CD14-positive monocyte (primary cell): ENCODE measurements around the gene SNRPD1. TPM values are rescaled to one million over a fixed set of nuclear protein-coding genes. Genes with fewer than 3 reads are reported as not detected.
A peak's percentile ranks its signal among the peaks of the same experiment; 100 is the strongest.

Source experiments
- DNase-seq, 3 donors: peaks; one replicate each; pipeline ENCODE4 v3.0.0-alpha.2; 2011 to 2022
- H2AFZ ChIP-seq: 2 replicates; pipeline ENCODE4 v1.6.0; 2012; ENCODE audit warnings: mild to moderate bottlenecking, low read depth, low read length, inconsistent platforms; ENCODE audit not compliant: insufficient read depth, poor library complexity, severe bottlenecking
- H3K27ac ChIP-seq, 2 donors: 1 replicate in 1 of 2; 2 replicates in 1 of 2; pipeline ENCODE4 v1.5.1; 2012 to 2013; ENCODE audit warnings: low read length in 2 of 2, control low read depth in 1 of 2, inconsistent platforms in 1 of 2, low read depth in 1 of 2, mild to moderate bottlenecking in 1 of 2
- H3K27me3 ChIP-seq, 2 donors: one replicate each; pipeline versions ENCODE4 v1.6.0 to v1.6.1; 2011 to 2013; ENCODE audit warnings: low read length in 2 of 2; ENCODE audit not compliant: control insufficient read depth in 2 of 2, insufficient read depth in 2 of 2
- H3K36me3 ChIP-seq, 2 donors: replicated peaks in 1 of 2; 1 replicate in 1 of 2; 2 replicates in 1 of 2; pipeline versions ENCODE4 v1.5.1 to v1.6.1; 2012 to 2013; ENCODE audit warnings: low read length in 2 of 2, control low read depth in 1 of 2, inconsistent platforms in 1 of 2, mild to moderate bottlenecking in 1 of 2; ENCODE audit not compliant: insufficient read depth in 2 of 2, control insufficient read depth in 1 of 2
- H3K4me1 ChIP-seq, 2 donors: 1 replicate in 1 of 2; 2 replicates in 1 of 2; pipeline versions ENCODE4 v1.5.1 to v1.6.1; 2012 to 2013; ENCODE audit warnings: low read length in 2 of 2, control low read depth in 1 of 2, inconsistent platforms in 1 of 2, mild to moderate bottlenecking in 1 of 2, moderate library complexity in 1 of 2; ENCODE audit not compliant: insufficient read depth in 2 of 2, control insufficient read depth in 1 of 2
- H3K4me2 ChIP-seq: replicated peaks from 2 replicates; pipeline ENCODE3; 2012; ENCODE audit warnings: low read length, moderate library complexity, mild to moderate bottlenecking; ENCODE audit not compliant: poor library complexity, severe bottlenecking; ENCODE audit errors: extremely low read depth
- H3K4me3 ChIP-seq, 3 experiments: fragments of 200-600 bp in 1 of 3; sonication (generic) in 1 of 3; replicated peaks in 1 of 3; 1 replicate in 2 of 3; 2 replicates in 1 of 3; pipeline ENCODE4 v1.5.1; 2011 to 2013; ENCODE audit warnings: low read length in 3 of 3, mild to moderate bottlenecking in 3 of 3, control low read depth in 2 of 3, low read depth in 2 of 3, inconsistent platforms in 1 of 3, moderate library complexity in 1 of 3
- H3K79me2 ChIP-seq: 2 replicates; pipeline ENCODE4 v1.6.0; 2012; ENCODE audit warnings: mild to moderate bottlenecking, control low read depth, inconsistent platforms, low read length, moderate library complexity; ENCODE audit not compliant: insufficient read depth
- H3K9ac ChIP-seq: 2 replicates; pipeline ENCODE4 v1.6.0; 2017; ENCODE audit warnings: low read length, mild to moderate bottlenecking; ENCODE audit not compliant: insufficient read depth, poor library complexity, severe bottlenecking
- H3K9me3 ChIP-seq, 2 donors: replicated peaks in 1 of 2; 1 replicate in 1 of 2; 2 replicates in 1 of 2; pipeline versions ENCODE4 v1.5.1 to v1.6.1; 2012 to 2013; ENCODE audit warnings: low read length in 2 of 2, control low read depth in 1 of 2; ENCODE audit not compliant: control insufficient read depth in 1 of 2, insufficient read depth in 1 of 2
- H4K20me1 ChIP-seq: 2 replicates; pipeline ENCODE4 v1.6.0; 2012; ENCODE audit warnings: mild to moderate bottlenecking, low read length, control low read depth, moderate library complexity; ENCODE audit not compliant: insufficient read depth
- H3K27ac Mint-ChIP-seq, 7 donors: one replicate each; pipeline ENCODE4 v1.8.0; 2020; ENCODE audit warnings: mild to moderate bottlenecking in 7 of 7, mixed read lengths in 7 of 7, moderate library complexity in 6 of 7, inconsistent platforms in 2 of 7
- H3K27me3 Mint-ChIP-seq, 3 donors: one replicate each; pipeline ENCODE4 v1.8.0; 2021 to 2022; ENCODE audit warnings: low read depth in 3 of 3, mild to moderate bottlenecking in 3 of 3, mixed read lengths in 3 of 3, moderate library complexity in 3 of 3, inconsistent platforms in 1 of 3
- H3K36me3 Mint-ChIP-seq, 2 donors: one replicate each; pipeline ENCODE4 v1.8.0; 2020; ENCODE audit warnings: mixed read lengths in 2 of 2, inconsistent platforms in 1 of 2, mild to moderate bottlenecking in 1 of 2
- H3K4me1 Mint-ChIP-seq: one replicate; pipeline ENCODE4 v1.8.0; 2020; ENCODE audit warnings: mild to moderate bottlenecking, mixed read lengths
- H3K4me3 Mint-ChIP-seq, 2 donors: one replicate each; pipeline ENCODE4 v1.8.0; 2020; ENCODE audit warnings: mild to moderate bottlenecking in 2 of 2, mixed read lengths in 2 of 2, moderate library complexity in 1 of 2
- H3K9me3 Mint-ChIP-seq, 7 donors: one replicate each; pipeline ENCODE4 v1.8.0; 2020 to 2022; ENCODE audit warnings: mixed read lengths in 7 of 7, mild to moderate bottlenecking in 6 of 7, moderate library complexity in 6 of 7, inconsistent platforms in 2 of 7
- WGBS: methylation state at CpG from one replicate; pipeline ENCODE4 v1.1.5; 2013; ENCODE audit warnings: missing lambda C conversion rate; ENCODE audit not compliant: insufficient coverage; 5-methylcytosine and 5-hydroxymethylcytosine counted together
- intact Hi-C, 2 donors: fragments of 100-400 bp; cut with micrococcal nuclease; formaldehyde crosslinking; loops; one replicate each; pipeline versions ENCODE4 v1.15.0 to v1.15.1; 2023
- polyA plus RNA-seq, 3 donors: library from polyadenylated mRNA; depleted of rRNA in 1 of 3; unstranded in 2 of 3; stranded (reverse) in 1 of 3; fragments of 300-500 nt in 2 of 3; fragments of >200 nt in 1 of 3; fragmentation: Illumina TruSeq in 2 of 3; gene quantifications; 1 replicate in 2 of 3; 2 replicates in 1 of 3; pipeline ENCODE4 v1.2.3, GENCODE V29; 2012 to 2021
- TF ChIP-seq, protein P1 (sequence below): fragments of 200-600 bp; IDR thresholded peaks from one replicate; pipeline ENCODE4 v1.8.0; 2022; ENCODE audit warnings: antibody characterized with exemption, mild to moderate bottlenecking

Gene SNRPD1
- polyA plus RNA-seq, 3 donors = 13.0 to 56.7 (median 50.9) TPM

DNA sequence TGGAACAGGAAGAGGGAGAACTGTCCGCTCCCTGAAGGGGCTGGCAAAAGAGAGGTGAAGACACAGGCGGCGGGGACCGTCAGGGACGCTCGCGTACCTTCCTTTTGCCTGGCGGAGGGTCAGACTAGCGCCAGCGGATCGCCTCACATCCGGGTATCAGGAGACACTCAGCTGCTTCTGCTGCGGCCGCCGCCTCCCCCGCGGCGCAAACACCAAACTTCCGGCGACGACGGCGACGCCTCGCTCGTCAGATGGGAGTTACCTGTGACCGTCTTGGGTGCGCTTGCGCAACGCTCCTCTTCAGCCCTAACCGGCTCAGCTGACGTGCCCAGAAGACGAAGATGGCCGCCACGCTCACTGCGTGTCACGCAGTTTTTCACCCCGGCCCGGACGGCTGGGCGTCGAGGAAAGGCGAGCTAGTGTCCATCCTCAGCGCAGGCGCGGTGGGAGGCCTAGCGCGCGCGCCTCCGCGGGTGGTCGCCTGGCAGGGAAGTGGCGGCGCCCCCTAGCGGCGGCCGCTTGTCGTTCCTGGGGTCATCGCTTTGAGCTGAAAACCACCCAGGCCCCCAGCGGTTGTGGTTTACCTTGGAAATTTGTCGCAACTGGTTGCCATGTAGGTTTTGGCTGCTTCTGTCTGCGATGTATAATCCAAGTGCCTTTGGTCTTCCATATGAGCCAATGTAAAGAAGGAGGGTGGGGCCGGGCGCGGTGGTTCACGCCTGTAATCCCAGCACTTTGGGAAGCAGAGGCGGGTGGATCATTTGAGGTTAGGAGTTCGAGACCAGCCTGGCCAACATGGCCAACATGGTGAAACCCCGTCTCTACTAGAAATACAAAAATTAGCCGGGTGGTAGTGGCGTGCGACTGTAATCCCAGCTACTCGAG is 11.3 kb upstream of the SNRPD1 start, which contains the start of gene ESCO1:
Gene ESCO1, minus strand, starts transcription at position 179 of the 885 bp plus-strand sequence. CDS start 25,861 bp downstream, outside the sequence.
- H3K36me3 Mint-ChIP-seq = peaks cover 2 to 3% of the 10 kb centered on the region in 2 donors
- no peaks in the 10 kb centered on the region for H3K9me3 Mint-ChIP-seq
- Histone ChIP-seq H3K4me2 (peak within 1 kb of the TSS; percentile 98), H3K79me2 (peaks cover 41% of the 10 kb centered on the region), H3K4me1 (peaks cover 32 to 37% of the 10 kb centered on the region in 2 donors), H4K20me1 (peaks cover 34% of the 10 kb centered on the region), H3K36me3 (no peaks in the 10 kb centered on the region), H2AFZ (peak within 1 kb of the TSS; percentile 89), H3K9me3 (no peaks in the 10 kb centered on the region), H3K27me3 (no peaks in the 10 kb centered on the region), H3K4me3 (peak within 1 kb of the TSS; percentile 59 to 100 (median 92)), H3K27ac (peak within 1 kb of the TSS; percentile 100), H3K9ac (peak within 1 kb of the TSS; percentile 99)
- TF ChIP-seq, protein P1, sequence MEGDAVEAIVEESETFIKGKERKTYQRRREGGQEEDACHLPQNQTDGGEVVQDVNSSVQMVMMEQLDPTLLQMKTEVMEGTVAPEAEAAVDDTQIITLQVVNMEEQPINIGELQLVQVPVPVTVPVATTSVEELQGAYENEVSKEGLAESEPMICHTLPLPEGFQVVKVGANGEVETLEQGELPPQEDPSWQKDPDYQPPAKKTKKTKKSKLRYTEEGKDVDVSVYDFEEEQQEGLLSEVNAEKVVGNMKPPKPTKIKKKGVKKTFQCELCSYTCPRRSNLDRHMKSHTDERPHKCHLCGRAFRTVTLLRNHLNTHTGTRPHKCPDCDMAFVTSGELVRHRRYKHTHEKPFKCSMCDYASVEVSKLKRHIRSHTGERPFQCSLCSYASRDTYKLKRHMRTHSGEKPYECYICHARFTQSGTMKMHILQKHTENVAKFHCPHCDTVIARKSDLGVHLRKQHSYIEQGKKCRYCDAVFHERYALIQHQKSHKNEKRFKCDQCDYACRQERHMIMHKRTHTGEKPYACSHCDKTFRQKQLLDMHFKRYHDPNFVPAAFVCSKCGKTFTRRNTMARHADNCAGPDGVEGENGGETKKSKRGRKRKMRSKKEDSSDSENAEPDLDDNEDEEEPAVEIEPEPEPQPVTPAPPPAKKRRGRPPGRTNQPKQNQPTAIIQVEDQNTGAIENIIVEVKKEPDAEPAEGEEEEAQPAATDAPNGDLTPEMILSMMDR = peak; percentile 99
- H3K4me3 Mint-ChIP-seq = peak within 1 kb of the TSS; percentile 95 to 99
- intact Hi-C loops = loop anchor here (5.0 kb wide), 2 partner anchors 102 to 142 kb away; partner anchors contain the start of genes ABHD3 (in 1 of the 2) and MIB1 (in 1 of the 2)
- peaks cover 0 to 8% (median 0%) of the 10 kb centered on the region in 3 donors for H3K27me3 Mint-ChIP-seq
- WGBS = 13% methylated on average over 73 of the region's 74 CpGs
- peaks cover 38% of the 10 kb centered on the region for H3K4me1 Mint-ChIP-seq
- peak; percentile 97 to 100 (median 100) for DNase-seq
- H3K27ac Mint-ChIP-seq = peak within 1 kb of the TSS; percentile 97 to 100 (median 99)

DNA sequence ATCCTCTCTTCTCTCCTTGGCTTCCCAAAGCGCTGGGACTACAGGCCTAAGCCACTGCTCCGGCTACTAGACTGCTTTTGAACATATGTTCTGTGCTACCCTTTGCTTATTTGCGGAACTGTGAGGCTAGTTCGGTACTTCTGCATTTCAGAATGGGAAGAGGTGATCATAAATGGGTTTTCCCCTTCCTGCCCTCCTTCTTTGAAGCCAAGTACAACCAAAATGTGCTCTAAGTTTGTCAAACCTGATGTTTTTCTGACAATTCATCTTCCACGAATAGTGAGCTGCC is 9.9 kb upstream of the SNRPD1 start:
- Histone ChIP-seq H3K4me2 (peak overlapping the region; percentile 27), H3K4me3 (no peak overlapping the region)
- 0% methylated on average over 1 of the region's 5 CpGs for WGBS

More for the DNA sequence above, 9.9 kb upstream of the SNRPD1 start:
- Histone ChIP-seq H3K27me3 (no peaks in the 10 kb centered on the region), H3K9ac (no peak overlapping the region), H4K20me1 (peaks cover 20% of the 10 kb centered on the region), H3K27ac (peak overlapping the region; percentile 68 to 100), H3K79me2 (peaks cover 27% of the 10 kb centered on the region), H3K36me3 (no peaks in the 10 kb centered on the region), H3K4me1 (peaks cover 32 to 37% of the 10 kb centered on the region in 2 donors), H3K9me3 (no peaks in the 10 kb centered on the region), H2AFZ (no peak overlapping the region)
- peaks cover 0 to 8% (median 0%) of the 10 kb centered on the region in 3 donors for H3K27me3 Mint-ChIP-seq
- TF ChIP-seq, protein P1 = no peak
- no peaks in the 10 kb centered on the region for H3K36me3 Mint-ChIP-seq
- peak overlapping the region in 1 of 2 donors; percentile 24 for H3K4me3 Mint-ChIP-seq
- H3K27ac Mint-ChIP-seq = peak overlapping the region; percentile 86 to 100 (median 92)
- H3K9me3 Mint-ChIP-seq = peaks cover 0 to 2% (median 0%) of the 10 kb centered on the region in 7 donors
- intact Hi-C loops = loop anchor here (5.0 kb wide), 2 partner anchors 100 to 140 kb away; partner anchors contain the start of genes ABHD3 (in 1 of the 2) and MIB1 (in 1 of the 2)
- H3K4me1 Mint-ChIP-seq = peaks cover 37% of the 10 kb centered on the region
- peak; percentile 79 to 91 (median 85) for DNase-seq
